HepG2 (cell line): ENCODE results near the gene PTGES3. TPM values are rescaled to one million over a fixed set of nuclear protein-coding genes. Genes with fewer than 3 reads are reported as not detected.

Experiments
- DNMT3B ChIP-seq: conservative IDR thresholded peaks from 2 replicates; pipeline ENCODE4 v1.6.1; 2016; ENCODE audit warnings: missing biosample characterization, control low read depth
- HOXA7 ChIP-seq: sonication (generic); formaldehyde crosslinking; IDR thresholded peaks from 2 replicates; pipeline ENCODE4 v1.8.1; 2022; ENCODE audit warnings: mild to moderate bottlenecking, missing genetic modification reagents, moderate library complexity
- KAT8 ChIP-seq: IDR thresholded peaks from 2 replicates; pipeline ENCODE4 v1.6.1; 2016; ENCODE audit warnings: missing genetic modification reagents, missing compliant biosample characterization
- NFRKB ChIP-seq: fragments of 450-650 bp; IDR thresholded peaks from 2 replicates; pipeline ENCODE4 v1.6.1; 2017
- PTBP1 ChIP-seq: fragments of 200-400 bp; formaldehyde crosslinking; IDR thresholded peaks from 2 replicates; pipeline ENCODE4 v1.6.1; 2018; ENCODE audit warnings: low read length, low read depth; ENCODE audit not compliant: poor library complexity, severe bottlenecking
- SIN3A ChIP-seq: IDR thresholded peaks from 2 replicates; pipeline ENCODE4 v1.6.1; 2011; ENCODE audit warnings: low read depth, mild to moderate bottlenecking, control low read depth, low read length, borderline replicate concordance
- TBX3 ChIP-seq: fragments of 450-650 bp; IDR thresholded peaks from 2 replicates; pipeline ENCODE4 v1.6.1; 2017; ENCODE audit warnings: antibody characterized with exemption, mild to moderate bottlenecking, inconsistent platforms, borderline replicate concordance
- ZFP90 ChIP-seq: sonication (generic); formaldehyde crosslinking; IDR thresholded peaks from 2 replicates; pipeline ENCODE4 v1.8.0; 2022; ENCODE audit warnings: missing genetic modification reagents, mild to moderate bottlenecking, inconsistent platforms, borderline replicate concordance
- ZNF263 ChIP-seq: sonication (generic); formaldehyde crosslinking; IDR thresholded peaks from 2 replicates; pipeline ENCODE4 v1.4.0; 2020; ENCODE audit warnings: missing genetic modification reagents
- ZNF780A ChIP-seq: sonication (generic); formaldehyde crosslinking; IDR thresholded peaks from 2 replicates; pipeline ENCODE4 v1.8.0; 2022; ENCODE audit warnings: mild to moderate bottlenecking, missing genetic modification reagents, moderate library complexity
- polyA plus RNA-seq, 8 experiments: library from polyadenylated mRNA; depleted of rRNA in 3 of 8; stranded (reverse) in 7 of 8; unstranded in 1 of 8; fragments of >200 nt; fragmentation: Illumina TruSeq in 4 of 8; extraction: Trizol in 4 of 8; gene quantifications; 2 replicates each; pipeline versions ENCODE4 v1.2.1 to v1.2.3, GENCODE V29; 2011 to 2016; ENCODE audit warnings: low read depth in 4 of 8, missing spikeins in 1 of 8, mixed read lengths in 1 of 8; ENCODE audit not compliant: insufficient read depth in 1 of 8
- total RNA-seq, 5 experiments: library from RNA; depleted of rRNA; stranded (reverse); fragments of >200 nt; fragmentation: Illumina TruSeq; extraction: Trizol; gene quantifications; 2 replicates each; pipeline ENCODE4 v1.2.3, GENCODE V29; 2016; ENCODE audit warnings: low read depth in 1 of 5
- TF ChIP-seq, protein P1 (sequence below), 2 experiments: IDR thresholded peaks; 2 replicates each; pipeline ENCODE4 v1.6.1; 2011 to 2012; ENCODE audit warnings: low read length in 2 of 2, borderline replicate concordance in 1 of 2, low read depth in 1 of 2, mild to moderate bottlenecking in 1 of 2, moderate library complexity in 1 of 2
- TF ChIP-seq, protein P2 (sequence below): sonication (generic); formaldehyde crosslinking; IDR thresholded peaks from 2 replicates; pipeline ENCODE4 v1.5.0; 2020; ENCODE audit warnings: mild to moderate bottlenecking, missing genetic modification reagents, borderline replicate concordance
- TF ChIP-seq, protein P3 (sequence below): sonication (generic); formaldehyde crosslinking; IDR thresholded peaks from 2 replicates; pipeline ENCODE4 v1.4.0; 2020; ENCODE audit warnings: missing genetic modification reagents, borderline replicate concordance

PTGES3 gene
- total and polyA plus RNA-seq, 2 of the 13 experiments (the other 11 are each of a cell fraction or from before 2014, with no cell fraction given), result 54.4 to 159 TPM

DNA sequence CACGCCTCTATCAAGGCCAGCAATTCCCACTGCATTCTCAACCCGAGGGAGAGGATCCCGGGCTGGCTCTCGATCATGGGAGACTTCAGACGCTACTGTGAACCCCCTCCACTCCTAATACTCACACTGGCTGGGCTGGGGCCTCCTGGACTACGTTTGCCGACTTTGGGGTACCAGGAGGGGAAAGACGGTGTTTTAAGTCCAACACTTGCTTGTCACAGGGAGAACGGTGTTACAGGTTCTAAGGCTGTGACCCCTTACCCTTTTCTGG lies 36.6 kb upstream of the PTGES3 start (continued):
- TF ChIP-seq, protein P1, sequence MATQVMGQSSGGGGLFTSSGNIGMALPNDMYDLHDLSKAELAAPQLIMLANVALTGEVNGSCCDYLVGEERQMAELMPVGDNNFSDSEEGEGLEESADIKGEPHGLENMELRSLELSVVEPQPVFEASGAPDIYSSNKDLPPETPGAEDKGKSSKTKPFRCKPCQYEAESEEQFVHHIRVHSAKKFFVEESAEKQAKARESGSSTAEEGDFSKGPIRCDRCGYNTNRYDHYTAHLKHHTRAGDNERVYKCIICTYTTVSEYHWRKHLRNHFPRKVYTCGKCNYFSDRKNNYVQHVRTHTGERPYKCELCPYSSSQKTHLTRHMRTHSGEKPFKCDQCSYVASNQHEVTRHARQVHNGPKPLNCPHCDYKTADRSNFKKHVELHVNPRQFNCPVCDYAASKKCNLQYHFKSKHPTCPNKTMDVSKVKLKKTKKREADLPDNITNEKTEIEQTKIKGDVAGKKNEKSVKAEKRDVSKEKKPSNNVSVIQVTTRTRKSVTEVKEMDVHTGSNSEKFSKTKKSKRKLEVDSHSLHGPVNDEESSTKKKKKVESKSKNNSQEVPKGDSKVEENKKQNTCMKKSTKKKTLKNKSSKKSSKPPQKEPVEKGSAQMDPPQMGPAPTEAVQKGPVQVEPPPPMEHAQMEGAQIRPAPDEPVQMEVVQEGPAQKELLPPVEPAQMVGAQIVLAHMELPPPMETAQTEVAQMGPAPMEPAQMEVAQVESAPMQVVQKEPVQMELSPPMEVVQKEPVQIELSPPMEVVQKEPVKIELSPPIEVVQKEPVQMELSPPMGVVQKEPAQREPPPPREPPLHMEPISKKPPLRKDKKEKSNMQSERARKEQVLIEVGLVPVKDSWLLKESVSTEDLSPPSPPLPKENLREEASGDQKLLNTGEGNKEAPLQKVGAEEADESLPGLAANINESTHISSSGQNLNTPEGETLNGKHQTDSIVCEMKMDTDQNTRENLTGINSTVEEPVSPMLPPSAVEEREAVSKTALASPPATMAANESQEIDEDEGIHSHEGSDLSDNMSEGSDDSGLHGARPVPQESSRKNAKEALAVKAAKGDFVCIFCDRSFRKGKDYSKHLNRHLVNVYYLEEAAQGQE (IDR thresholded peaks at IDR 0.05; ENCODE audit: borderline replicate concordance in 1 of 2, low read depth in 1 of 2, low read length in 2 of 2), result no peak
- peak; percentile 39; the same call in 1 of the 2 replicates for TF ChIP-seq ZNF780A
- no peak for TF ChIP-seq NFRKB
- no peak for TF ChIP-seq DNMT3B
- TF ChIP-seq KAT8 (CRISPR knock-in tag), result no peak
- TF ChIP-seq ZFP90, result no peak
- TF ChIP-seq SIN3A, result no peak
- TF ChIP-seq HOXA7 (CRISPR knock-in tag), result 0 out of 2 replicates have a peak, but pooled peaks have one; percentile 32
- TF ChIP-seq TBX3, result no peak
- no peak for TF ChIP-seq PTBP1
- TF ChIP-seq ZNF263 (CRISPR knock-in tag), result no peak
- TF ChIP-seq, protein P2, sequence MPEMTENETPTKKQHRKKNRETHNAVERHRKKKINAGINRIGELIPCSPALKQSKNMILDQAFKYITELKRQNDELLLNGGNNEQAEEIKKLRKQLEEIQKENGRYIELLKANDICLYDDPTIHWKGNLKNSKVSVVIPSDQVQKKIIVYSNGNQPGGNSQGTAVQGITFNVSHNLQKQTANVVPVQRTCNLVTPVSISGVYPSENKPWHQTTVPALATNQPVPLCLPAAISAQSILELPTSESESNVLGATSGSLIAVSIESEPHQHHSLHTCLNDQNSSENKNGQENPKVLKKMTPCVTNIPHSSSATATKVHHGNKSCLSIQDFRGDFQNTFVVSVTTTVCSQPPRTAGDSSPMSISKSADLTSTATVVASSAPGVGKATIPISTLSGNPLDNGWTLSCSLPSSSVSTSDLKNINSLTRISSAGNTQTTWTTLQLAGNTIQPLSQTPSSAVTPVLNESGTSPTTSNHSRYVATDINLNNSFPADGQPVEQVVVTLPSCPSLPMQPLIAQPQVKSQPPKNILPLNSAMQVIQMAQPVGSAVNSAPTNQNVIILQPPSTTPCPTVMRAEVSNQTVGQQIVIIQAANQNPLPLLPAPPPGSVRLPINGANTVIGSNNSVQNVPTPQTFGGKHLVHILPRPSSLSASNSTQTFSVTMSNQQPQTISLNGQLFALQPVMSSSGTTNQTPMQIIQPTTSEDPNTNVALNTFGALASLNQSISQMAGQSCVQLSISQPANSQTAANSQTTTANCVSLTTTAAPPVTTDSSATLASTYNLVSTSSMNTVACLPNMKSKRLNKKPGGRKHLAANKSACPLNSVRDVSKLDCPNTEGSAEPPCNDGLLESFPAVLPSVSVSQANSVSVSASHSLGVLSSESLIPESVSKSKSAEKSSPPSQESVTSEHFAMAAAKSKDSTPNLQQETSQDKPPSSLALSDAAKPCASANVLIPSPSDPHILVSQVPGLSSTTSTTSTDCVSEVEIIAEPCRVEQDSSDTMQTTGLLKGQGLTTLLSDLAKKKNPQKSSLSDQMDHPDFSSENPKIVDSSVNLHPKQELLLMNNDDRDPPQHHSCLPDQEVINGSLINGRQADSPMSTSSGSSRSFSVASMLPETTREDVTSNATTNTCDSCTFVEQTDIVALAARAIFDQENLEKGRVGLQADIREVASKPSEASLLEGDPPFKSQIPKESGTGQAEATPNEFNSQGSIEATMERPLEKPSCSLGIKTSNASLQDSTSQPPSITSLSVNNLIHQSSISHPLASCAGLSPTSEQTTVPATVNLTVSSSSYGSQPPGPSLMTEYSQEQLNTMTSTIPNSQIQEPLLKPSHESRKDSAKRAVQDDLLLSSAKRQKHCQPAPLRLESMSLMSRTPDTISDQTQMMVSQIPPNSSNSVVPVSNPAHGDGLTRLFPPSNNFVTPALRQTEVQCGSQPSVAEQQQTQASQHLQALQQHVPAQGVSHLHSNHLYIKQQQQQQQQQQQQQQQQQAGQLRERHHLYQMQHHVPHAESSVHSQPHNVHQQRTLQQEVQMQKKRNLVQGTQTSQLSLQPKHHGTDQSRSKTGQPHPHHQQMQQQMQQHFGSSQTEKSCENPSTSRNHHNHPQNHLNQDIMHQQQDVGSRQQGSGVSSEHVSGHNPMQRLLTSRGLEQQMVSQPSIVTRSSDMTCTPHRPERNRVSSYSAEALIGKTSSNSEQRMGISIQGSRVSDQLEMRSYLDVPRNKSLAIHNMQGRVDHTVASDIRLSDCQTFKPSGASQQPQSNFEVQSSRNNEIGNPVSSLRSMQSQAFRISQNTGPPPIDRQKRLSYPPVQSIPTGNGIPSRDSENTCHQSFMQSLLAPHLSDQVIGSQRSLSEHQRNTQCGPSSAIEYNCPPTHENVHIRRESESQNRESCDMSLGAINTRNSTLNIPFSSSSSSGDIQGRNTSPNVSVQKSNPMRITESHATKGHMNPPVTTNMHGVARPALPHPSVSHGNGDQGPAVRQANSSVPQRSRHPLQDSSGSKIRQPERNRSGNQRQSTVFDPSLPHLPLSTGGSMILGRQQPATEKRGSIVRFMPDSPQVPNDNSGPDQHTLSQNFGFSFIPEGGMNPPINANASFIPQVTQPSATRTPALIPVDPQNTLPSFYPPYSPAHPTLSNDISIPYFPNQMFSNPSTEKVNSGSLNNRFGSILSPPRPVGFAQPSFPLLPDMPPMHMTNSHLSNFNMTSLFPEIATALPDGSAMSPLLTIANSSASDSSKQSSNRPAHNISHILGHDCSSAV (CRISPR knock-in tag), result no peak
- TF ChIP-seq, protein P3, sequence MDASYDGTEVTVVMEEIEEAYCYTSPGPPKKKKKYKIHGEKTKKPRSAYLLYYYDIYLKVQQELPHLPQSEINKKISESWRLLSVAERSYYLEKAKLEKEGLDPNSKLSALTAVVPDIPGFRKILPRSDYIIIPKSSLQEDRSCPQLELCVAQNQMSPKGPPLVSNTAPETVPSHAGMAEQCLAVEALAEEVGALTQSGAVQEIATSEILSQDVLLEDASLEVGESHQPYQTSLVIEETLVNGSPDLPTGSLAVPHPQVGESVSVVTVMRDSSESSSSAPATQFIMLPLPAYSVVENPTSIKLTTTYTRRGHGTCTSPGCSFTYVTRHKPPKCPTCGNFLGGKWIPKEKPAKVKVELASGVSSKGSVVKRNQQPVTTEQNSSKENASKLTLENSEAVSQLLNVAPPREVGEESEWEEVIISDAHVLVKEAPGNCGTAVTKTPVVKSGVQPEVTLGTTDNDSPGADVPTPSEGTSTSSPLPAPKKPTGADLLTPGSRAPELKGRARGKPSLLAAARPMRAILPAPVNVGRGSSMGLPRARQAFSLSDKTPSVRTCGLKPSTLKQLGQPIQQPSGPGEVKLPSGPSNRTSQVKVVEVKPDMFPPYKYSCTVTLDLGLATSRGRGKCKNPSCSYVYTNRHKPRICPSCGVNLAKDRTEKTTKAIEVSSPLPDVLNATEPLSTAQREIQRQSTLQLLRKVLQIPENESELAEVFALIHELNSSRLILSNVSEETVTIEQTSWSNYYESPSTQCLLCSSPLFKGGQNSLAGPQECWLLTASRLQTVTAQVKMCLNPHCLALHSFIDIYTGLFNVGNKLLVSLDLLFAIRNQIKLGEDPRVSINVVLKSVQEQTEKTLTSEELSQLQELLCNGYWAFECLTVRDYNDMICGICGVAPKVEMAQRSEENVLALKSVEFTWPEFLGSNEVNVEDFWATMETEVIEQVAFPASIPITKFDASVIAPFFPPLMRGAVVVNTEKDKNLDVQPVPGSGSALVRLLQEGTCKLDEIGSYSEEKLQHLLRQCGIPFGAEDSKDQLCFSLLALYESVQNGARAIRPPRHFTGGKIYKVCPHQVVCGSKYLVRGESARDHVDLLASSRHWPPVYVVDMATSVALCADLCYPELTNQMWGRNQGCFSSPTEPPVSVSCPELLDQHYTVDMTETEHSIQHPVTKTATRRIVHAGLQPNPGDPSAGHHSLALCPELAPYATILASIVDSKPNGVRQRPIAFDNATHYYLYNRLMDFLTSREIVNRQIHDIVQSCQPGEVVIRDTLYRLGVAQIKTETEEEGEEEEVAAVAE (CRISPR knock-in tag), result no peak
